Astrocyte (in vitro differentiated cells and primary cell): Measurements from ENCODE around the gene ABCC9. TPM values are rescaled to one million over a fixed set of nuclear protein-coding genes. Genes with fewer than 3 reads are reported as not detected.

Experiments
- DNase-seq: peaks from one replicate; pipeline ENCODE4 v3.0.0-alpha.2; 2010; ENCODE audit warnings: low read depth
- FAIRE-seq: peaks from 2 replicates; lab custom pipeline; 2011; peaks lifted over from hg19 to GRCh38; lab: Jason Lieb, UNC
- H2AFZ ChIP-seq: 2 replicates; pipeline ENCODE4 v1.6.0; 2012; ENCODE audit warnings: low read depth, low read length, inconsistent platforms
- H3K27ac ChIP-seq: 2 replicates; pipeline ENCODE4 v1.5.1; 2011; ENCODE audit warnings: low read depth, low read length, inconsistent platforms
- H3K27me3 ChIP-seq: 2 replicates; pipeline ENCODE4 v1.6.0; 2011; ENCODE audit warnings: low read length, inconsistent platforms; ENCODE audit not compliant: insufficient read depth
- H3K36me3 ChIP-seq: 2 replicates; pipeline ENCODE4 v1.5.1; 2011; ENCODE audit warnings: low read length, inconsistent platforms; ENCODE audit not compliant: insufficient read depth
- H3K4me1 ChIP-seq: 2 replicates; pipeline ENCODE4 v1.5.1; 2011; ENCODE audit warnings: low read length, inconsistent platforms; ENCODE audit not compliant: insufficient read depth
- H3K4me2 ChIP-seq: 2 replicates; pipeline ENCODE4 v1.6.0; 2012; ENCODE audit warnings: low read length, inconsistent platforms
- H3K4me3 ChIP-seq: 2 replicates; pipeline ENCODE4 v1.5.1; 2011; ENCODE audit warnings: low read depth, mild to moderate bottlenecking, low read length, inconsistent platforms; ENCODE audit not compliant: insufficient read depth
- H3K79me2 ChIP-seq: 2 replicates; pipeline ENCODE4 v1.6.0; 2012; ENCODE audit warnings: mild to moderate bottlenecking, low read length, inconsistent platforms; ENCODE audit not compliant: insufficient read depth
- H3K9ac ChIP-seq: 2 replicates; pipeline ENCODE4 v1.6.0; 2012; ENCODE audit warnings: mild to moderate bottlenecking, low read length, inconsistent platforms
- H3K9me3 ChIP-seq: 2 replicates; pipeline ENCODE4 v1.5.1; 2012; ENCODE audit warnings: low read depth, mild to moderate bottlenecking, low read length, inconsistent platforms; ENCODE audit not compliant: insufficient read depth
- H4K20me1 ChIP-seq: 2 replicates; pipeline ENCODE4 v1.6.0; 2012; ENCODE audit warnings: low read length, inconsistent platforms; ENCODE audit not compliant: insufficient read depth
- H3K27ac Mint-ChIP-seq: one replicate; pipeline ENCODE4 v1.8.0; 2021; ENCODE audit warnings: mild to moderate bottlenecking, mixed read lengths; ENCODE audit not compliant: unreplicated experiment
- H3K27me3 Mint-ChIP-seq: one replicate; pipeline ENCODE4 v1.8.0; 2021; ENCODE audit warnings: low read depth, mixed read lengths; ENCODE audit not compliant: unreplicated experiment
- H3K36me3 Mint-ChIP-seq: one replicate; pipeline ENCODE4 v1.8.0; 2021; ENCODE audit warnings: low read depth, mixed read lengths; ENCODE audit not compliant: unreplicated experiment
- H3K4me1 Mint-ChIP-seq: one replicate; pipeline ENCODE4 v1.8.0; 2021; ENCODE audit warnings: low read depth, mixed read lengths; ENCODE audit not compliant: unreplicated experiment
- H3K4me3 Mint-ChIP-seq: one replicate; pipeline ENCODE4 v1.8.0; 2021; ENCODE audit warnings: mild to moderate bottlenecking, moderate library complexity, mixed read lengths; ENCODE audit not compliant: unreplicated experiment
- H3K9me3 Mint-ChIP-seq: one replicate; pipeline ENCODE4 v1.8.0; 2021; ENCODE audit warnings: mild to moderate bottlenecking, mixed read lengths; ENCODE audit not compliant: unreplicated experiment
- CTCF ChIP-seq: IDR thresholded peaks from 2 replicates; pipeline ENCODE4 v1.5.1; 2011; ENCODE audit warnings: low read depth, mild to moderate bottlenecking, inconsistent platforms, low read length, moderate library complexity; ENCODE audit not compliant: insufficient read depth
- EZH2 ChIP-seq: IDR thresholded peaks from 2 replicates; pipeline ENCODE4 v1.6.1; 2012; ENCODE audit warnings: mild to moderate bottlenecking, low read length, inconsistent platforms; ENCODE audit not compliant: insufficient read depth
- total RNA-seq: library from RNA; stranded (reverse); gene quantifications from 2 replicates; pipeline ENCODE4 v1.2.1, GENCODE V29; 2021

Gene ABCC9
- total RNA-seq, 1 donor from 2014 or later, result 0.36 TPM

DNA sequence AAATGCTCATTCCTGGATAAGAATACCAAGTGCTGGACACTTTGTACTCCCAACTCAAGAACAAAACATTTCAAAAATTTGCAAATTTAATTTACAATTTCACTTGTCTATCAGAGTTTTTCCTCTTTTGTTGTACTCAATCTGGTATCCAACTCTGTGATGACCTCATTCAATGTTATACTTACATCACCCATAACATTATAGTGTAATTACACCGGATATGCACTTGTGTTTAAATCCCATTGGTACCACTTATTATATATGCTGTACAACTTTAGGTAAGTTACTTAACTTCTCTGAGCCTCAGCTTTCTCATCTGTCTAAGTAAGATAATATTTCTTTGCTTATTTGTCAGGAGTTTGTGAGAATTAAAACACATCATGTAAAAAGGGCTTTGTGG is 90.1 kb downstream of the ABCC9 start:
- no peak overlapping the region for H2AFZ ChIP-seq
- no peak overlapping the region for H3K9ac ChIP-seq
- H4K20me1 ChIP-seq, result no peaks in the 10 kb centered on the region
- H3K79me2 ChIP-seq, result no peaks in the 10 kb centered on the region
- FAIRE-seq (no peak), DNase-seq (no peak)
- H3K4me3 ChIP-seq, result no peak overlapping the region
- no peaks in the 10 kb centered on the region for H3K36me3 Mint-ChIP-seq
- no peaks in the 10 kb centered on the region for H3K9me3 Mint-ChIP-seq
- no peak overlapping the region for H3K4me3 Mint-ChIP-seq
- H3K36me3 ChIP-seq, result no peaks in the 10 kb centered on the region
- no peaks in the 10 kb centered on the region for H3K9me3 ChIP-seq
- TF ChIP-seq EZH2 (no peak), CTCF (no peak)
- no peaks in the 10 kb centered on the region for H3K4me1 ChIP-seq
- peaks cover 1% of the 10 kb centered on the region for H3K27me3 Mint-ChIP-seq
- H3K27ac ChIP-seq, result no peak overlapping the region
- H3K4me1 Mint-ChIP-seq, result no peaks in the 10 kb centered on the region
- H3K27me3 ChIP-seq, result no peaks in the 10 kb centered on the region
- H3K27ac Mint-ChIP-seq, result no peak overlapping the region
- no peak overlapping the region for H3K4me2 ChIP-seq

GRCh38 chr12:21850419-21850818 is 90.8 kb downstream of the ABCC9 start:
- H3K4me3 ChIP-seq, result no peak overlapping the region
- no peak for TF ChIP-seq CTCF
- no peak for TF ChIP-seq EZH2
- H3K27me3 ChIP-seq, result no peaks in the 10 kb centered on the region
- no peaks in the 10 kb centered on the region for H4K20me1 ChIP-seq
- H3K27ac Mint-ChIP-seq, result no peak overlapping the region
- DNase-seq (no peak), FAIRE-seq (no peak)
- H3K79me2 ChIP-seq, result no peaks in the 10 kb centered on the region
- no peak overlapping the region for H2AFZ ChIP-seq
- H3K9me3 ChIP-seq, result no peaks in the 10 kb centered on the region
- H3K36me3 ChIP-seq, result no peaks in the 10 kb centered on the region
- no peaks in the 10 kb centered on the region for H3K4me1 ChIP-seq
- no peak overlapping the region for H3K4me3 Mint-ChIP-seq
- H3K4me1 Mint-ChIP-seq, result no peaks in the 10 kb centered on the region
- H3K9me3 Mint-ChIP-seq, result no peaks in the 10 kb centered on the region
- H3K36me3 Mint-ChIP-seq, result no peaks in the 10 kb centered on the region
- H3K27me3 Mint-ChIP-seq, result peaks cover 1% of the 10 kb centered on the region
- no peak overlapping the region for H3K9ac ChIP-seq
- no peak overlapping the region for H3K4me2 ChIP-seq
- no peak overlapping the region for H3K27ac ChIP-seq

- H3K4me3 ChIP-seq, result no peak overlapping the region
- H2AFZ ChIP-seq, result no peak overlapping the region
- no peak overlapping the region for H3K9ac ChIP-seq
- no peaks in the 10 kb centered on the region for H3K4me1 ChIP-seq
- TF ChIP-seq CTCF (no peak), EZH2 (no peak)
- Mint-ChIP-seq H3K4me3 (no peak overlapping the region), H3K36me3 (no peaks in the 10 kb centered on the region), H3K9me3 (no peaks in the 10 kb centered on the region), H3K27me3 (peaks cover 1% of the 10 kb centered on the region), H3K4me1 (no peaks in the 10 kb centered on the region), H3K27ac (no peak overlapping the region)
- no peaks in the 10 kb centered on the region for H3K27me3 ChIP-seq
- FAIRE-seq, result no peak
- H3K9me3 ChIP-seq, result no peaks in the 10 kb centered on the region
- no peaks in the 10 kb centered on the region for H3K79me2 ChIP-seq
- no peaks in the 10 kb centered on the region for H3K36me3 ChIP-seq
- H3K4me2 ChIP-seq, result no peak overlapping the region
- H3K27ac ChIP-seq, result no peak overlapping the region
- no peak for DNase-seq
- no peaks in the 10 kb centered on the region for H4K20me1 ChIP-seq
These were observed 91.3 kb downstream of the ABCC9 start for GRCh38 chr12:21849878-21850277.
